CD4-positive, alpha-beta T cell treated with Interferon gamma for 1 hour (primary cell): ENCODE results near the gene CYB561A3.
A peak's percentile ranks its signal among the peaks of the same experiment; 100 is the strongest.

Experiments used
- DNase-seq: peaks from one replicate; pipeline ENCODE4 v3.0.0-alpha.2; 2020

The CYB561A3 gene

GRCh38 chr11:61343792-61344745 is 17.6 kb downstream of the CYB561A3 start:
- DNase-seq, result no peak

DNA sequence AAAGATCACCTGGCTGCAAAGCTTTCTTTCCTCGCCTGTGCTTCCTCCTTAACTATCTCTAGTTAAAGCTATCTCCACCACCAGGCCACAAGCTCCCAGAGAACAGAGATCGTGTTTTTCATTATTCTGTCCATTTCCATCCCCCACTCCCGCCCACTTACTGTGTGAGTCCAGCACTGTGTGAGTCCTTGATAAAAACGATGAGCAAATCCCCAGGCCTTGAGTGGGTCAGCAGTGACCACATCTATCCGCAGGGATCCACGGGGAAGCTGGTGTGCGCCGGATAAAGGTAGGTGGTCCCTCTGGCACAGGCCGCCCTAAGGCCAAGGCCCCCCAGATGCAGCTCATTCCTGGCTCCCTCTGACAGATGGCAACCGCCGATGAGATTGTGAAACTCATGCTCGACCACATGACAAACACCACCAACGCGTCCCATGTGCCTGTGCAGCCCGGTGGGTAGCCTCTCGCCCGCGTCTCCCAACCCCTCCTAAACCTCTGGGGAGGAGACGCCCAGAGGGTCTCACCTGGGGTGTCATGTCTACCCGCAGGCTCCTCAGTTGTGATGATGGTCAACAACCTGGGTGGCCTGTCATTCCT is 19.4 kb downstream of the CYB561A3 start:
- no peak for DNase-seq

DNA sequence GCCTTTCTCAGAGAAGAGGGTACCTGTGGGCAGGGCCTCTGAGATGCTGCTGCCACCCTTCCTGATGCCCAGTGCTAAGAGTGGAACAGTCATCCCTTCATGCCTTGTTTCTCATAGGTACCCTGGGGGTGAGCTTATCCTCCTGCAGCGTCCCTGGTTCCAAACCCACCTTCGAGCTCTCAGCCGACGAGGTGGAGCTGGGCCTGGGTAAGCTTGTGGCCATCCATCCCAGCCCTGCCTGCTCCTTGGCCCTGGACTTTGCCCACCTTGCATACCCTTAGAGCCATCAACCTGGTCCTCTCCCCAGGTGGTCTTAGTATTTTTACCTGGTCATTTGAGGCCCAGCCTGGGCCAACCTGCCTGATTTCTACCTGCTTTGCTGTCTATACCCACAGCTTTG is 20.0 kb downstream of the CYB561A3 start:
- no peak for DNase-seq

DNA sequence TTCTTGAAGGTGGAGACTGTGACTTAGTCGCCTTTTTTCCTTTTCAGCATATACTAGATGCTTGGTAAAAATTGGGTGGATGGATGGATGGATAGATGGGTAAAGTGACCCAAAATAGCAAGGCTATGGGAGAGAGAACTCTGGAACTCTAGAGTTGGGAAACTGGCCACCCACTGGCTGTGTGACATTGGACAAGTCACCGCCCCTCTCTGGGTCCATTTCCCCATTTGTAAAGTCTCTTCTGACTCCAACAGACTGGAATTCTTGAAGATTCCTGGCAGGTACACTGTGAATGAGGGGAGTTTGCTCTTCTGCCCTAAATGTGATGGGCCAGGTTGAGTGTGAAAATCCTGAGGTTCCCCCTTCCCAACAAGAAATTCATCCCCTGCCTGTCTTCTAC is 20.7 kb downstream of the CYB561A3 start:
- no peak for DNase-seq

DNA sequence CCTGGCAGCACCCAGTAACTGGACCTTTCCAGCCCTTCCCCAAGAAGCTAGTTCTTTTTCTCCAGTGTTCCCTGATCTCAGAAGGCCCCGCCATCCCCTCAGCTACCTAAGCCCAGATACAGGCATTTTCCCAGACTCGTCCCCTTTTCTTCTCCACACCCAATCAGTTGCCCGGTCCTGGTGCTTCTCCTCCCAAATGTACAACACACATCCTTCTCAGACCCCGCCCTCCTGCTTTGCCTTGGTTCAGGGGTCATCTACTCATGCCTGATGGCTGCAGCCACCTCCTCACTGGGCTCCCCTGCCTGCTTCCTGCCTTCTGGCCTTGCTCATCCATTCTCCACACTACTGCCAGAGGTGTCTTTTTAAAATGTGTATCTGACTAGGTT is 22.2 kb downstream of the CYB561A3 start:
- no peak for DNase-seq

- no peak for DNase-seq
Measured at GRCh38 chr11:61338783-61339489, 22.7 kb downstream of the CYB561A3 start.

GRCh38 chr11:61337706-61338470 is 23.8 kb downstream of the CYB561A3 start:
- DNase-seq, result no peak

GRCh38 chr11:61336171-61336935 is 25.3 kb downstream of the CYB561A3 start:
- DNase-seq, result peak; percentile 81

DNA sequence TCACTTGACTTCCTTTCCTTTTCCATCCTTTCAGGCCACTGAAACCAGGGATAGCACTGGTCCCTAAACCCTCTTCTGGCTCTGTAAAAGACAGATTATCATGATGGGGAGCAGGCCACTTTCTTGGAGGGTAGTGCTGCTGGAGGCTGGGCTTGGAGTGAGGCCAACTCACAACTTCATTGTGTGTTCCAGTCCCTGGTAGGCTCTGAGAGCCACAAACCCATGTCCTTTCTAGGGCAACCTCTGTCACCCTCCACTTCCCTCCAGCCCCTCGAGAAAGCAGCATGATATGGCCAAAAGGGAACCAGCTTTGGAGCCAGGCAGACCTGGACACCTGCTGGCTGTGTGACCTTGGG is 26.3 kb downstream of the CYB561A3 start:
- no peak for DNase-seq

- no peak for DNase-seq
Measured at GRCh38 chr11:61334434-61335354, 27.0 kb downstream of the CYB561A3 start.

- DNase-seq, result no peak
Measured at GRCh38 chr11:61333550-61334433, 27.9 kb downstream of the CYB561A3 start.

- DNase-seq, result peak; percentile 95
Measured at GRCh38 chr11:61332797-61333549, 28.7 kb downstream of the CYB561A3 start, which contains the start of the genes DDB1 and TKFC. DDB1 (minus strand) TSS chr11:61333105; CDS start chr11:61332968, 137 bp downstream. TKFC (plus strand) TSS chr11:61333228; CDS start chr11:61334729, 1,501 bp downstream.

DNA sequence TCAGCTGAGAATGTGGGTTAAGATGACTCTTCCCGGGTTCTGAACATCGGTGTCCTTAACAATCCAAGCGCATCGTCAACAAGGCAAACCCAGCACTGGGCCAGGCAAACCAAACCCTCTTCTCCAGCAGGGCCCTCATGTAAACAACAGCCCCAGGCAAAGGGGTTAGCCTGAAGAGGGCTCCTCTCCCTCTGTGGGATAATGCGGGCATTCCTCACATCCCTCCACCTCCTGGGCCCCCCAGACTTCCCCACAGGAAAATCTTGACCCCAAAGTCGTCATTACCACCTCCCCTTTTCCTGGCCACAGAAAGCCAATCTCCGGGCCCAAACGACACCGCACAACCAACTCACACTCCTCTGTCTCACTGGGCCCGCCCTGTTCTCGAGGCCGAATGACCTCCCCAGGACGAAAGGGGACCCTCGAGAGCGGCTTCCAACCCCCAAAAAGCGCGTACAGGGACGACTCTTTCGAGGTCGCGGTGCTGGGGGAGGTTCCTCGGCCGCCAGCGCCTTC is 29.3 kb downstream of the CYB561A3 start:
- no peak for DNase-seq

DNA sequence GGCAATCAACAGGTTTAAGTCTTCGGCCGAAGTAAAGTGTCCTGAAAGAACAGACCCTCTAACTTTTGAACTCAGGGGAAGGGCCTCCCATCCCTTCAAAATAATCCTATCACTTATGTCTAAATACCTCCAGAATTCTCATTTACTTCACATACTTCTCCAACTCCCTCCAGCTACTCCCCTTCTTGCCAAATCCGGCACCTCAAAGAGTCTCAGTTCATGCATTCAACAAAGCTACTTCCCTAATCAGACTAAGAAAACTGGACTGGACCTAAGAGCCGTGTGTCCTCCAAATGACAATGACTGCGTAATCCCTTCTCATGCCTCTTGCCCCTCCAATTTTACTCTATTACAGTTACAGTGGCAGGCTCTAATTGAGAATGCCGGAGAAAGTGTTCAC is 30.0 kb downstream of the CYB561A3 start:
- no peak for DNase-seq

- DNase-seq, result no peak
Measured at GRCh38 chr11:61329871-61330270, 31.8 kb downstream of the CYB561A3 start.

- no peak for DNase-seq
Measured at GRCh38 chr11:61328351-61328750, 33.3 kb downstream of the CYB561A3 start.

DNA sequence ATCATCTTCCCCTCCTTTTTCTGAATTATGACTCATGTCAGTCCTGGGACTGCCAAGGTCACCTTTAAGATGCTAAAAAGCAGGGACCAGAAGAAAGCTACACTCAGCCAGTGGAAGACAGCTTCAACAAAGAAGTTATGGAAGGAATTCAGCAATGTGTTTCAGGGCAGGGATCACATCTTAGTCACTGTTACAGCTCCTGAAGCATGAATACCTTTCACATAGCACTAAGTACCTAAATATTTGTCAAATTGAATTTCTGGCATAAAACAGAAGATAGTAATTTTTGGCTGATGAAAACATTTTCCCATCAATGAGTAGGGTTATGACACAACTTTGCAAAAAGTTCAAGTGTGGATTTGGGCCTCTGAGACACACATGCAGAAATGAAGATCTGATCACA is 34.0 kb downstream of the CYB561A3 start:
- no peak for DNase-seq

- no peak for DNase-seq
Measured at GRCh38 chr11:61325649-61326414, 35.9 kb downstream of the CYB561A3 start.
